UCSD-AML1 (cell line): Measurements from ENCODE around the gene DNAH10.

Experiments
- DNase-seq: peaks from one replicate; lab custom pipeline; 2025; ENCODE audit not compliant: unreplicated experiment; lab: John Stamatoyannopoulos, UW

The DNAH10 gene

DNA sequence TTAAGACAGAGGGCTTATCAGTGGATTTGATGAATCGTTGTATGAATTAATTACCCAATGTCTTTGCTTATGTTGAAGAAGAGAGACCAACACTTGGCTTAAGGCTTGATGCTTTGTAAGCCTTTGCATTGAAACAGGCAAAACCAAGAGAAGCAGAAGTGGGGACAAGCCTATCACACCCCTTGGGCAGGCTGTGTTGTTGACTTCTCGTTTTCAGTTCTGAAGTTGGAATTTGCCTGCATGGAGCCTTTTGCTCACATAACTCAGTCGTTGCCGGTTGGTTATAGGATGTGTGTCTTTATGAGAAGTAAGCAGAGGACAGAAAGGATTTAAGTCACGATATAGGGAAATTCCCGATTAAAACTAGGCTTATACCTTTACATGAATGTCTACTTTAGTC lies 115.9 kb downstream of the DNAH10 start:
- no peak for DNase-seq

DNA sequence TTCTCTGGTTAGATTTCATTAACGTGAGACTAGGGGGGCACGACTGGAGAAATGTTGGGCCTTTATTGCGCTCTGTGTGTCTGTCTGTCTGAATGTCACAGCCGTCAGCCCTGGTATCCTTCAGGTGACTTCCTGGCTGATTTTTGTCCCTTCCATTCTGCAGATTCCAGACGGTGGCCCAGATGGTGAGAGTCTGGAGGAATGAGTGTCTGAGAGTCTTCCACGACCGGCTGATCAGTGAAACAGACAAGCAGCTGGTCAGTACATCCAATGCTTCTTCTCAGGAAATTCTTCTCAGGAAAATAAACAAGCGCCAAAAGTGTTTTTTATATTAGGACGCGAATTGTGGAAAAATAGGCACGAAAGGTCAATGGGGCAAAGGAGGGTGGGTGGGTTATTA lies 117.0 kb downstream of the DNAH10 start:
- DNase-seq: no peak

DNA sequence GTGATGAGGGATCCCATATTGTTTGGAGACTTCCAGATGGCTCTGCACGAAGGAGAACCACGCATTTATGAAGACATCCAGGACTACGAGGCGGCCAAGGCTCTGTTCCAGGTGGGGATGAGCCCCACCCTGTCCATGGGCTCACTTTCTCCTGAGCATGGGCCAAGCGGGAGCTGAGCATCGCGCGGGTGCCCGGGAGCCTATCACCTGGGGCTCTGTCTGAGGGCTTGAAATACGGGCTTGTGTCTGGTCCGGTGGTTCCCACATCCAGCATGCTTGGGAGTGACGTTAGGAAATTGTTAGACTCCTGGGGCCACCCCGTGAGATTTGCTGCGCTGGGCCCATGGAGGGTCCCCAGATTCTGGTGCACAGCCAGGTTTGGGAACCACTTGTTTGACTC lies 117.6 kb downstream of the DNAH10 start:
- DNase-seq: no peak

DNA sequence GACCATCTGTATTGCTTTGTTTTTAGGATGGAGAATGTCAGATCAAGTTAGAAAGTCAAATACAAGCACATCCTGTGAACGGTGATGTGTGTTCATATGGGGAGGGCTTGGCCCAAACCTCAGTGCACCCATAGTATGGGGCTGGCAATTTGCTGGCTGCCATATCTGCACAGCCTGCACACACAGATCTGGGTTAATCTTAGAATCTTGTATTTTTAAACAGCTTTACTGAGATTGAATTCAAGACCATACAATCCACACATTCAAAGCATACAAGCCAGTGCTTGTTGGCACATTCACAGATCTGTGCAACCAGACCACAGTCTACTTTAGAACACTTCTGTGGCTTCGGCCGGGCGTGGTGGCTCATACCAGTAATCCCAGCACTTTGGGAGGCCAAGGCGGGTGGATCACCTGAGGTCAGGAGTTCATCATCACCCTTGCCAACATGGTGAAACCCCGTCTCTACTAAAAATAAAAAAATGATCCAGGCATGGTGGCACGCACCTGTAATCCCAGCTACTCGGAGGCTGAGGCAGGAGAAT lies 120.1 kb downstream of the DNAH10 start:
- DNase-seq: no peak

DNA sequence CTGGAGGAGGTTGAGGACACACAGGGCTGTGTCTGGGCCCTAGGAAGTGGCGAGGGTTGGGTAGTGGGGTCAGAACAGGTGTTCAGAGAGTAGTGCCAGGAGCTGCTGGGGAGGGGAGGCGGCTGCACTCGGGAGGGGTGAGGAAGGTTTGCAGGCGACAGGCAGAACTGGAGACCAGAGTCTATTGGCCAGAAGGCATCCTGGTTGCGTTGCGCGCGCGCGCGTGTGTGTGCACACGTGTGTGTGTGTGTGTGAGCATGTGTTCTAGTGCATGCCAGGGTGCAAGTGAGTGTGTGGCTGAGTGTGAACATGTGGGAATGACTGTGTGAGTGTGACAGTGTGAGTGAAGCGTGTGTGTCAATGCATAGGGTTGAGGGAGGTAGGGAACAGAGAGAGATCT lies 124.2 kb downstream of the DNAH10 start:
- no peak for DNase-seq

DNA sequence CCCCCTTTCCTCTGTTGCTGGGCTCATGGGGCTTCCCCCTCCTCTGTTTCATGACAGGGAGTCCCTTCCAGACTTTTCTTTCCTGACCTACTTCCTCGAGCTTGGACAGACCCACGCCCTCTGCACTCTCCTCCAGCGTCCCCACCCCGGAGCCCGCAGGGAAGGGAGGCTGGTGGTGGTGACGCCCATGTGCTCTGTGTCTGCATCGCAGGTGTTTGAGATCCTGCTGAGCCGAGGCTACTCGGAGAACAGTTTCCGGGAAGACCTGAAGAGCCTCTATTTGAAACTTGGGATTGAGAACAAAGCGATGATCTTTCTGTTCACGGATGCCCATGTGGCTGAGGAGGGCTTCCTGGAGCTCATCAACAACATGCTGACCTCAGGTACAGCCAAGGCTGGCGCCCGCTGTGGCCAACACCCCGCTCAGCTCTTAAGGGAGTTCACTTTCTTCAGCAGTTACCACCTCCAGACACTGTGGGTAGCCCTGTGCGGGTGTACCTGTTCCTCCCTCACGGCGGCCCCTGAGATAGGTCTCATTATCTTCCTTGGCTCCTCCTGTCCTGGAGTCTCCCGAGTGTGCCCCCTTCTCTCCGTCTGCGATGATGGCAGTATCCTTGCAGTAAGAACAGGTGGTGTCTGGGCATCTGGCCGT lies 125.0 kb downstream of the DNAH10 start:
- DNase-seq: no peak

DNA sequence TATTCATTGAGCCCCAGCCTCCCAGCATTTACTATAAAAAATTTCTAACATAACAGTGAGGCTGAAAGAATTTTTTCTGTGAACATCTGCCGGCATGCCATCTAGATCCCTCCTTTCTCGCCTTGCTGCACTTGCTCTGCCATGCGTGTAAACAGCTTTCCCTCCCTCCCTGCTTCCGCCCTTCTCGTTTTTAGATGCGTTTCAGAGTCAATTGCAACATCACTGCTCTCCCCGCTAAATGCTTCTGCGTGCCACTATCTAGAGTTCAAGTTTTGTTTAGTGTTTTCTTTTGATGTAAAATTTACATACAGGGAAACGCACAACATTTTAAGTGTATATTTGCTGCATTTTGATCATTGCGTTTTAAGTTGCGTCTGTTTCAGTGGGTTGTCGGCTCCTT lies 126.9 kb downstream of the DNAH10 start:
- DNase-seq: no peak

DNA sequence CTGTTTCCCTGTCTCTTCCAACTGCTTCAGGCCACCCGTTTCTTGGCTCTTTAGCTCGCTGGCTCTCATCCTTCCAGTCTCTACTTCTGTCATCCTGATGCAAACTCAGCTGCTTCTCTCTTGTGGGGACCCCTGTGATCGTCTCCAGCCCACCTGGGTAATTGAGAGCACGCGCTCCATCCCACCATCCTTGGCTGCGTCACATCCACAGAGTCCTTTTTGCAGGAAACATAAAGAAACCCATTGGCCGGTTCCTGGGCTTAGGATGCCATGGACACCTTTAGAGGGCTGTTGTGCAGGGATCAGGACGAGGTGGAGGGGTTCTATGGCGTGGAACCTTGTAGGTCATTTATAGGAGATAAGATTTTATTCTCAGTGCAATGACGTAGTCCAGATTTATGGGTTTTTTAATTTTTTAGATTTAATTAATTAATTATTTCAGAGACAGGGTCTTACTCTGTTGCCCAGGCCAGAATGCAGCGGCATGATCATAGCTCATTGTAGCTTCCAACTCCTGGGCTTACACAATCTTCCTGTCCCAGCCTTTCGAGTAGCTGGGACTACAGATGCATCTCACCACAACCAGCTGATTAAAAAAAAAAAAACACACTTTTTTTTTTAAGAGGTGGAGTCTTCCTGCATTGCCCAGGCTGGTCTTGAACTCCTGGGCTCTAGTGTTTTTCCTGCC lies 127.9 kb downstream of the DNAH10 start:
- no peak for DNase-seq

DNA sequence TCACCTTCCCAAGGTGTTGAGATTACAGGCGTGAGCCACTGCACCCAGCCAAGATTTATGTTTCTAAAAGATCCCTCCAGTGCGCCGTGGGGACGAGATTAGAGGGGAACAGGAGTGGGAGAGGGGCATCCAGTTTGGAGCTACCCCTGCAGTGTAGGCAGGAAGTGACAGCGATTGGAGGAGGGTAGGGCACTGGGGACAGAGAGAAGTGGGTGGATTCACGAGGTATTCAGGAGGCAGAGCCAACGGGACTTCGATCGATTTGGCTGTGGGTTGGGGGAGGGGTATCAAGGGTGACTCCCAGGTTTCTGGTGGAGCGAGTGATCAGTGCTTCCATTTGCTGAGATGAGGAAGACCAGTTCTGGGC lies 128.4 kb downstream of the DNAH10 start:
- DNase-seq: no peak

DNA sequence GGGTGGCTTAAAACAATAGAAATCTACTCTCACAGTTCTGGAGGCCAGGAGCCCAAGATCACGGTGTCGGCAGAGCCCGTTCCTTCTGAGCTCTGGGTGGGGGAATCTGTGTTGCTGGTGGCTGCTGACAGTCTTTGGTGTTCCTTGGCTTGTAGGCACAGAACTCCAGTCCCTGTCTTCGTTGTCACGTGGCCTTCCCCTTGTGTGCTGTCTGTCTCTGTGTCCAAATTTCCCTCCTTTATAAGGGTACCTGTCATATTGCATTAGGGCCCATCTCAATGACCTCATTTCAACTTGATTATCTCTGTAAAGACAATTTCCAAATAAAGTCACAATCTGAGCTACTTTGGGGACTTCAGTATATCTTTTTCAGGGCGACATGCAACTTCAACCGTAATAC lies 128.9 kb downstream of the DNAH10 start:
- no peak for DNase-seq

DNA sequence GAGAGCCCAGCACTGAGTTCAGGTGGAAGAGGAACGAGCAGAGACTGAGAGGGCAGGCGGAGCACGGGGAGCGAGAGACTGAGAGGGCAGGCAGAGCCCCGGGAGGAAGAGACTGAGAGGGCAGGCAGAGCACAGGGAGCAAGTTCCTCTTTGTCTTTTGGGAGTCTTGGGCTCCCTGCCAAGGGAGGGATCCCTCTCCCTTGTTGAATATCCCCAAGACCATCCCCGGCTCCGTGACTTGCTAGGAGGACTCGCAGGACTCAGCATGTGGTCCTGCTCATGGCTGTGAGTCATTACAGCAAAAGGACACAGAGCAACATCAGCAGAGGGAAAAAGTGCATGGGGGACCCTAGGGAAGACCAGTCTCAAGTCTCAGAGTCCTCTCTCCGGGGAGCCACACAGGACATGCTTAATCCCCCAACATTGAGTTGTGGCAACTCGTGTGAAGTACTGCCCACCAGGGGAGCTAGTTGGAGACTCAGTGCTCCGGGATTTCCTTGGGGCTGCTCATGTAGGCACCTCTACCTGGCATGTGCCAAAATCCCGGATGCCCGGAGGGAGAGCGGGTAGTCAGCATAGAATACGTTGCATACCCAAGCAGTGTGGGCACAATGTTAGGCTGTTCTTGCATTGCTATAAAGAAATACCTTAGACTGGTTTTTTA lies 129.5 kb downstream of the DNAH10 start:
- DNase-seq: no peak

DNA sequence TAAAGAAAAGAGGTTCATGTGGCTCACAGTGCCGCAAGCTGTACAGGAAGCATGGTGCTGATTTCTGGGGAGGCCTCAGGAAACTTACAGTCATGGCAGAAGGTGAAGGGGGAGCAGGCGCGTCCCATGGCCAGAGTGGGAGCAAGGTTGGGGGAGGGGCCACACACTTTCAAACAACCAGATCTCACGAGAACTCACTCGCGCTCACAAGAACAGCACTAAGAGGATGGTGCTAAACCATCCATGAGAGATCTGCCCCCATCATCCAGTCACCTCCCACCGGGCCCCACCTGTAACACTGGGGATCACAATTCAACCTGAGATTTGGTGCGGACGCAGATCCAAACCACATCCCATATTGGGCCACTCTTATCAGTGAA lies 130.1 kb downstream of the DNAH10 start:
- no peak for DNase-seq

DNA sequence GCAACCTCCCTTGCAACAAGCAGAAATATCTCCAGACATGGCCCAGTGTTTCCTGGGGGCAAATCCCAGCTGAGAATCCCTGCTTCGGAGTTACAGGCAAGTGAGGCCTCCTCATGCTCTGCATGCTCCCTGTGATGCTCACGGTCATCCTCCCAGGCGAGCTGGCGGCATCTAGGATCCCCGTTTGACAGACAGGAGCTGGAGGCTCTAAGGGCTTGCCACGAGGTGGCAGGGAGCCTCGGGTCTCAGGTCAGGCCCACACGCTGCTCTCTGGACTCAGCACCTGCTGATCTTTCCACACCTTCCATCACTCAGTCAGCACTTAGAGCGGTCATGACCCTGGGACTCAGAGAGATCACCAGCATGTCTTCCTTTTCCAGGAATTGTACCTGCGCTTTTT lies 130.8 kb downstream of the DNAH10 start:
- no peak for DNase-seq

DNA sequence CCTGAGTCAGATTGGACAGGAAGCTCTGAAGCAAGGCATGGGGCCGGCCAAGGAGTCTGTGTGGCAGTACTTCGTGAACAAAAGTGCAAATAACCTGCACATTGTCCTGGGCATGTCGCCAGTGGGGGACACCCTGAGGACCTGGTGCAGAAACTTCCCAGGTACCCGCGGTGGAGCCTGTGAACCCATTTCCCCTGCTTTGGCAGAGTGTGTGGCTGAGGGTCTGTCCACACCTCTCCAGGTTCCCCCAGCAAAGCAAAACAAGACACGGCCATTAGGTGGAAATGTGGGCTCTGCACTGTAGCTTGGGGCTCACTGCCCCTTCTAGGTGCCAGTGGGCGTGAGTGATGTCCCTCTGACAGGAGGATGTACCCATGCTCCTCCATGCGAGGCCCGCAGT lies 131.2 kb downstream of the DNAH10 start:
- DNase-seq: no peak

DNA sequence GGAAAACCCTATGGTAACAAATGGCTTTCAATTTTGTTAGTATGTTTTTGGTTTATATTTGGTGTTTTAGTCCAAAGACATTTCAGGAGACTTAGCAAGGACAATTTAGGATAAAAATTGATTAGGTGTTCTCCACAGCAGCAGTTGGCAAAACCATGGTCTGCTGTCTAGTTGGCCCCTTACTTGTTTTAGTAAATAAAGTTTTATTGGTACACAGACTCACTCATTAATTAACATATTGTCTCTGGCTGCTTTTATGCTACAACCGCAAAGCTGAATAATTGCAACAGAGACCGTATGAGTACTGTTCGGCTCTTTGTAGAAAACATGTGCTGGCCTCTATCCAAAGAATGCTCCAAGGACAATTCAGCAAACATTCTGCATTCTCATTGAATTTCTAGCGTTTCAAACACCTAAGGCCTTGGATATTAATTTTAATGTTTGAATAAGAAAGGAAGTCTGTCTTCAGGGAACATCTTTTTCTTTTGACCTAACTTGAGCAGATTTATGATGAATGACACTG lies 132.8 kb downstream of the DNAH10 start:
- DNase-seq: no peak

DNA sequence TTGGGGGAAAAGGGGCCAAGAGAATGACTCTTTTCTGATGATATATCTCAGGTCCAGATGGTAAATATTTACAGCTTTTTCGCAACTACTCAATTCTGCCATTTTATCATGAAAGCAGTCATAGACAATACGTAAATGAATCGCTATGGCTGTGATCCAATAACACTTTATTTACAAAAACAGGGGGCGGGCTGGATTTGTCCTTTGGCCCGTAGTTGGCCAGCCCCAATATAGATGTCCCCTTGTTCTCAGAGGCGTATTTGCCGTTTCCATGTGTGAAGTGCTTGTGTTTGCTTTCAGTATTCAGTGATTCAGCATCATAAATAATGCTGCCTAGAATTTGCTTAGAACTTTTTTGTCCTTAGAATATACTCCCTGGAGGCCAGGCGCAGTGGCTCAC lies 133.3 kb downstream of the DNAH10 start:
- DNase-seq: no peak

DNA sequence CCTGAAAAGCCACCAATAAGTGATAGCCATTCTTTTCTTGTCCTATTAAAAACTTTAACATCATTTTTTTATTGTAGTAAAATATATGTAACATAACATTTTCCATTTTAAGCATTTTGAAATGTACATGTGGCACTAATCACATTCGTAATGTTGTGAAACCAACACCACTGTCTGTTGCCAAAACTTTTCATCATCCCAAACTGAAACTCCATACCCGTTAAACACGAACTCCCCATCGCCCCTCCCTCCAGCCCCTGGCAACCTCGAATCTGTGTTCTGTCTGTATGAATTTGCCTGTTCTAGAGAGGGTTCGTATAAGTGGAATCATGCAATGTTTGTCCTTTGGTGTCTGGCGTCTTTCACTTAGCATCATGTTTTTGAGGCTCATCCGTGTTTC lies 134.7 kb downstream of the DNAH10 start:
- no peak for DNase-seq

DNA sequence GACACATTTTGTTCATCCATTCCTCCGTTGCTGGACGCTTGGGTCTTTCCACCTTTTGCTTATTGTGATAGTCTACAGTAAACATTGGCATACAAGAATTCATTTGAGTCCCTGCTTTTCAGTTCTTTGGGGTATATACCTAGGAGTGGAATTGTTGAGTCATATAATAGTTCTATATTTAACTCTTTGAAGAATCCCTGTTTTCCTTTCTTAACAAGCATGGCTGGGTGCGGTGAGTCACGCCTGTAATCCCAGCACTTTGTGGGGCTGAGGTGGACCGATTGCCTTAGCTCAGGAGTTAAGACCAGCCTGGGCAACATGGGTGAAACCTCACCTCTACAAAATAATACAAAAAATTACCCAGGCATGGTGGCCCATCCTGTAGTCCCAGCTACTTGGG lies 135.1 kb downstream of the DNAH10 start:
- no peak for DNase-seq

DNA sequence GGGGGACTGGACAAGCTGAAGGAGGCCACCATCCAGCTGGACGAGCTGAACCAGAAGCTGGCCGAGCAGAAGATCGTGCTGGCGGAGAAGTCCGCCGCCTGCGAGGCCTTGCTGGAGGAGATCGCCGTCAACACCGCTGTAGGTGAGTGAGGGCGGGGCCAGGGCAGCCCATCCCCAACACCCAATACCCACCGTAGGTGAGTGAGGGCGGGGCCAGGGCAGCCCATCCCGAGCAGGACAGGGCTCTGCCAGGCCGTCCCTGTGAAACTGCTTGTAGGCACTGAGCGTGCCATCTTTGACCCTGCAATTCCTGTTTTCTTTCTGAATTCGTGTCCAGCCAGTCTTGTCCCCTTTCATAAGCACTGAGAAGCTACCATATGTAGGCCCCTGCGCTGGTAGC lies 136.6 kb downstream of the DNAH10 start:
- DNase-seq: no peak

DNA sequence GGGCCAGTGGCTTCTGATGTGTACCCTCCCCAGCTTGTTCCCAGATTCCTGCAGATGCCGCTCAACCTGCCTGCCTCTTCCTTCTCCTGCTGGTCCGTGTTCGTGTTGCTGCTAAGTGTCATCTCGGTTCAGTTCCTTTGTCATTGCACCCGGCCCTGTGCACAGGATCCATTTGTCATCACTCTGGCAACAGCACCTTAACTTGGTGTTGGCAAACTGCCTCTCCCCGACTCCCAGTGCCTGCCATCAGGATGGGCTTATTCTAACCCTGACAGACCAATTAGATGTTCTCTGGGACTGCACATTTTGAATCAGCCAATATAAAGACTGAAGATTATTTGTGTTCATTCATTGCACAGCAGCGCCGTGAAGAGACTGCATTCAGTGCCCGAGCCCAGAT lies 137.3 kb downstream of the DNAH10 start:
- DNase-seq: no peak

DNA sequence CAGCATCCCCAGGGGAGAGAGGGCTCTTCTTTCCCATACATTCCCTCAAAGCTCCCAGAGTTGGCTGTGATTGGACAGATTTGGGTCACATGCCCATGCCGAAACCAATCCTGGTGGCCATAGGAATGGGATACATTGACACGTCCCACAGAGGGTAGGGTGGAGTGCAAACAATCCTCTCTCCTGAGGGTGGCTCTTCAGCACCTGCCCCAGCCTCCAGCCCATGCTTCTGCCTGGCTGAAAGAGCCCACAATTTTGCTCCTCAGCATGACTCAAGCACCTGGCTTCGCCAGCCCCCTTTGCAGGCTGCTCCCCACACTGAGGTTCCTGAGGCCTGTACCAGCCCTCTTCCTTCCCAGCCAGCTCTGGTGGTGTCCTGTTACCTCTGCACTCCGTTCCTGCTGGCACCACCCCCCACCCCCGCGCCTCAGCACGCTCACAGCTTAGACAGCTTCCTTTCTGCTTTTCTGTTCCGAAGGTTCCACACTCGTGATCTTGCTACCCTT lies 138.8 kb downstream of the DNAH10 start:
- DNase-seq: peak; percentile 28

DNA sequence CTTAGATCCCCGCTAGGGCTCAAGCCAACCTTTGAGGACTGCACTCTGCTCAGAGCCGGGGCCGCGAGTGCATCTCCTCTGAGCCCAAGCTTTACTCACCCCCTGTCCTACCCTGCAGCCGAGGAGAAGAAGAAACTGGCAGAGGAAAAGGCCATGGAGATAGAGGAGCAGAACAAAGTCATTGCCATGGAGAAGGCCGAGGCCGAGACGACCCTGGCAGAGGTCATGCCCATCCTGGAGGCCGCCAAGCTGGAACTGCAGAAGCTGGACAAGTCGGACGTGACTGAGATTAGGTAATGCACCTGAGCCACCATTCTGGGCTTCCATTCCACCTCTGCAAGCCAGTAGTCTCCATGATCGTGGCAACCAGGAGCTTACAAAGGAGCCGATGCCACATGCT lies 140.7 kb downstream of the DNAH10 start:
- DNase-seq: no peak
